Upper lobe of right lung (tissue), 1 donor: ENCODE data around the gene FGF21. TPM values are rescaled to one million over a fixed set of nuclear protein-coding genes. Genes with fewer than 3 reads are reported as not detected.

Experiments
- ATAC-seq: fragments of 200-7000 bp; cut with Tn5 transposase; one replicate; pipeline ENCODE4 v1.9.1; 2020; ENCODE audit warnings: mild to moderate bottlenecking, moderate library complexity
- DNase-seq: peaks from one replicate; pipeline ENCODE4 v3.0.0-alpha.2; 2020
- H3K27ac ChIP-seq: fragments of 200-600 bp; one replicate; pipeline ENCODE4 v1.8.0; 2022
- H3K27me3 ChIP-seq: fragments of 200-600 bp; one replicate; pipeline ENCODE4 v1.8.0; 2022; ENCODE audit warnings: mild to moderate bottlenecking
- H3K36me3 ChIP-seq: fragments of 200-600 bp; one replicate; pipeline ENCODE4 v1.8.0; 2022
- H3K4me1 ChIP-seq: fragments of 200-600 bp; one replicate; pipeline ENCODE4 v1.8.0; 2022
- H3K4me3 ChIP-seq: fragments of 200-600 bp; one replicate; pipeline ENCODE4 v1.8.0; 2022; ENCODE audit warnings: mild to moderate bottlenecking
- H3K9me3 ChIP-seq: fragments of 200-600 bp; one replicate; pipeline ENCODE4 v1.8.0; 2022
- CTCF ChIP-seq: fragments of 200-600 bp; IDR thresholded peaks from one replicate; pipeline ENCODE4 v1.8.0; 2022; ENCODE audit warnings: antibody characterized with exemption
- intact Hi-C: fragments of 100-400 bp; cut with DNase I; formaldehyde crosslinking; loops from one replicate; pipeline ENCODE4 v1.11.0; 2022
- total RNA-seq: library from RNA; stranded (reverse); fragmentation: NEBNext Ultra II Directional; extraction: Animal tissue kit (Norgen Biotek cat#: 25700); gene quantifications from one replicate; pipeline ENCODE4 v1.2.1, GENCODE V29; 2021
- donor health status: DM: no; HTN: yes; CAD: no; lungs with severe emphysema.

The FGF21 gene
- total RNA-seq, 1 donor from 2014 or later: not detected

- DNase-seq (no peak), ATAC-seq (no peak)
- no peak for TF ChIP-seq CTCF
- Histone ChIP-seq H3K4me1 (no peaks in the 10 kb centered on the region), H3K27me3 (no peaks in the 10 kb centered on the region), H3K36me3 (peaks cover 11% of the 10 kb centered on the region), H3K4me3 (no peak overlapping the region), H3K27ac (no peak overlapping the region), H3K9me3 (no peaks in the 10 kb centered on the region)
- intact Hi-C loops: no loop called here
Observed at GRCh38 chr19:48802623-48803022, 47.3 kb downstream of the FGF21 start.

- H3K9me3 ChIP-seq: no peaks in the 10 kb centered on the region
- H3K27ac ChIP-seq: no peak overlapping the region
- intact Hi-C loops: no loop called here
- no peaks in the 10 kb centered on the region for H3K4me1 ChIP-seq
- H3K4me3 ChIP-seq: no peak overlapping the region
- no peaks in the 10 kb centered on the region for H3K27me3 ChIP-seq
- DNase-seq: no peak
- H3K36me3 ChIP-seq: peaks cover 6% of the 10 kb centered on the region
- TF ChIP-seq CTCF: no peak
- no peak for ATAC-seq
Observed at GRCh38 chr19:48804496-48804895, 49.2 kb downstream of the FGF21 start.

GRCh38 chr19:48805452-48805851 is 50.1 kb downstream of the FGF21 start:
- intact Hi-C loops: no loop called here
- Histone ChIP-seq H3K36me3 (no peaks in the 10 kb centered on the region), H3K9me3 (no peaks in the 10 kb centered on the region), H3K27ac (no peak overlapping the region), H3K4me3 (no peak overlapping the region), H3K27me3 (no peaks in the 10 kb centered on the region), H3K4me1 (peaks cover 6% of the 10 kb centered on the region)
- no peak for TF ChIP-seq CTCF
- DNase-seq (no peak), ATAC-seq (no peak)

GRCh38 chr19:48806518-48806817 is 51.1 kb downstream of the FGF21 start:
- H3K36me3 ChIP-seq: no peaks in the 10 kb centered on the region
- ATAC-seq (no peak), DNase-seq (no peak)
- no peak overlapping the region for H3K27ac ChIP-seq
- no peaks in the 10 kb centered on the region for H3K9me3 ChIP-seq
- TF ChIP-seq CTCF: no peak
- H3K4me3 ChIP-seq: no peak overlapping the region
- peaks cover 6% of the 10 kb centered on the region for H3K4me1 ChIP-seq
- no peaks in the 10 kb centered on the region for H3K27me3 ChIP-seq
- intact Hi-C loops: no loop called here

- Histone ChIP-seq H3K9me3 (no peaks in the 10 kb centered on the region), H3K36me3 (no peaks in the 10 kb centered on the region), H3K4me1 (peaks cover 6% of the 10 kb centered on the region), H3K27ac (no peak overlapping the region), H3K27me3 (no peaks in the 10 kb centered on the region), H3K4me3 (no peak overlapping the region)
- intact Hi-C loops: no loop called here
- TF ChIP-seq CTCF: no peak
- peak; percentile 44 for ATAC-seq
- DNase-seq: no peak
Observed at GRCh38 chr19:48806818-48807589, 51.7 kb downstream of the FGF21 start.
